GM12878 (cell line): ENCODE measurements around the gene MFSD1.

Experiments
- ATF3 ChIP-seq: IDR thresholded peaks from 2 replicates; pipeline ENCODE4 v1.6.1; 2011; ENCODE audit warnings: low read depth, mild to moderate bottlenecking, low read length, moderate library complexity, borderline replicate concordance; ENCODE audit errors: extremely low read depth
- CTCF ChIP-seq, 3 experiments: IDR thresholded peaks in 2 of 3; conservative IDR thresholded peaks in 1 of 3; 2 replicates each; pipeline ENCODE4 v1.5.1; 2011; ENCODE audit warnings: low read depth in 3 of 3, low read length in 3 of 3, mild to moderate bottlenecking in 3 of 3, control low read depth in 2 of 3, moderate library complexity in 2 of 3, inconsistent platforms in 1 of 3, mixed read lengths in 1 of 3; ENCODE audit not compliant: control insufficient read depth in 2 of 3, insufficient read depth in 1 of 3; ENCODE audit errors: extremely low read depth in 1 of 3
- ETV6 ChIP-seq, 2 experiments: fragments of 450-650 bp in 1 of 2; IDR thresholded peaks in 1 of 2; conservative IDR thresholded peaks in 1 of 2; 2 replicates each; pipeline ENCODE4 v1.6.1; 2014; ENCODE audit warnings: antibody characterized with exemption in 1 of 2, borderline replicate concordance in 1 of 2, low read depth in 1 of 2, mild to moderate bottlenecking in 1 of 2, moderate library complexity in 1 of 2
- HDAC2 ChIP-seq: fragments of 200-600 bp; sonication (generic); IDR thresholded peaks from 2 replicates; pipeline ENCODE4 v1.6.1; 2017
- IRF3 ChIP-seq: fragments of 450-650 bp; IDR thresholded peaks from 2 replicates; pipeline ENCODE4 v1.6.1; 2014; ENCODE audit warnings: mild to moderate bottlenecking
- JUNB ChIP-seq: IDR thresholded peaks from 2 replicates; pipeline ENCODE4 v1.6.1; 2016; ENCODE audit warnings: antibody characterized with exemption, mild to moderate bottlenecking
- MAX ChIP-seq: IDR thresholded peaks from 2 replicates; pipeline ENCODE4 v1.6.1; 2012; ENCODE audit warnings: low read depth, low read length, improper control_type of control experiment
- POLR2A ChIP-seq: IDR thresholded peaks from 2 replicates; pipeline ENCODE4 v1.6.1; 2011; ENCODE audit warnings: low read depth, mild to moderate bottlenecking, low read length
- TCF12 ChIP-seq: IDR thresholded peaks from 2 replicates; pipeline ENCODE4 v1.6.1; 2011; ENCODE audit warnings: low read depth, mild to moderate bottlenecking, low read length
- USF2 ChIP-seq: IDR thresholded peaks from 2 replicates; pipeline ENCODE4 v1.6.1; 2011; ENCODE audit warnings: low read depth, low read length, improper control_type of control experiment, borderline replicate concordance
- YY1 ChIP-seq: IDR thresholded peaks from 2 replicates; pipeline ENCODE4 v1.6.1; 2011; ENCODE audit warnings: low read depth, mild to moderate bottlenecking, low read length

GRCh38 chr3:158771577-158771976 lies 30.3 kb upstream of the MFSD1 start:
- no peak for TF ChIP-seq JUNB
- no peak for TF ChIP-seq CTCF (IDR thresholded peaks at IDR 0.05 in 2 of 3, conservative IDR thresholded peaks at IDR 0.05 in 1 of 3; ENCODE audit: control insufficient read depth in 2 of 3, extremely low read depth in 1 of 3, insufficient read depth in 1 of 3, low read depth in 3 of 3, low read length in 3 of 3)
- TF ChIP-seq POLR2A, result no peak
- TF ChIP-seq ETV6 (conservative IDR thresholded peaks at IDR 0.05 in 1 of 2, IDR thresholded peaks at IDR 0.05 in 1 of 2; ENCODE audit: borderline replicate concordance in 1 of 2, low read depth in 1 of 2), result no peak
- no peak for TF ChIP-seq HDAC2
- no peak for TF ChIP-seq TCF12
- TF ChIP-seq ATF3, result no peak
- no peak for TF ChIP-seq USF2
- no peak for TF ChIP-seq YY1
- no peak for TF ChIP-seq IRF3
- TF ChIP-seq MAX, result no peak
